ENCODE data around the gene PATZ1. TPM values are rescaled to one million over a fixed set of nuclear protein-coding genes. Genes with fewer than 3 reads are reported as not detected.

PATZ1 gene
- total and polyA plus RNA-seq, 2 of the 4 experiments (the other 2 are of a cell fraction): 6.5 to 10.5 TPM

DNA sequence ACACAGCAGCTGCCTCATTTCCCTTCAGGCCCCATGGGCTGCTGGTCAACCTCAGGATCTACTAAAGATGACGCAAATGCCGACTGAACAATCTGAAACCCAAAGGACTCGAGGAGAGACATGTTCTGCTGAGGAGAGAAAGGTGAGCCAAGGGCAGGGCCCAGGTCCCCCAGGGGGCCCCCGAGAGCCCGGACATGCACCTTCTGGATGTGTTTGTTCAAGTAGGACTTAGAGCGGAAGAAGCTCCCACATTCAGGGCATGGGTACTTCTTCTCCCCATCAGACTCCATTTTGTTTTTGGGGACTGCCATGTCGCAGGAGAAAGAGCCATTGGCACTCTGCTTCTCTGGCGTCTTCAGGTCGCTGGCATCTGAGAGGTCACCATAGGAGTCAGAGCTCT is 19.3 kb downstream of the PATZ1 start:
- Histone ChIP-seq H2BK20ac (ENCODE audit: low read depth, low read length) (no peak overlapping the region), H3K36me3 (ENCODE audit: control insufficient read depth, insufficient read depth, low read length) (peaks cover 42% of the 10 kb centered on the region), H3K56ac (ENCODE audit: extremely low read depth, insufficient read depth, low read length) (no peak overlapping the region), H2AK9ac (replicated peaks; ENCODE audit: low read depth, low read length, poor library complexity) (no peak overlapping the region), H2BK120ac (ENCODE audit: low read depth, low read length) (no peak overlapping the region), H3K23ac (ENCODE audit: low read depth, low read length) (no peak overlapping the region), H3K9me1 (ENCODE audit: insufficient read depth, low read length) (peaks cover 15% of the 10 kb centered on the region), H3K27me3 (ENCODE audit: control insufficient read depth, insufficient read depth, low read length) (no peaks in the 10 kb centered on the region), H3K79me1 (ENCODE audit: low read depth in 1 of 2, low read length in 2 of 2) (peaks cover 6 to 24% of the 10 kb centered on the region in 2 experiments; a peak in 3 of 4 replicates), H4K91ac (ENCODE audit: insufficient read depth, low read depth, low read length) (no peak overlapping the region), H4K5ac (ENCODE audit: low read depth, low read length) (no peak overlapping the region), H3K4ac (ENCODE audit: low read depth, low read length) (no peak overlapping the region), H3K27ac (ENCODE audit: insufficient read depth, low read length) (no peak overlapping the region), H3K18ac (ENCODE audit: low read depth, low read length) (no peak overlapping the region), H2BK5ac (ENCODE audit: low read depth, low read length, poor library complexity, severe bottlenecking) (no peak overlapping the region), H2AFZ (replicated peaks; ENCODE audit: low read length, poor library complexity) (no peak overlapping the region), H3K14ac (replicated peaks; ENCODE audit: low read depth, low read length) (no peak overlapping the region), H3K4me1 (ENCODE audit: control insufficient read depth, insufficient read depth, low read length) (peaks cover 7% of the 10 kb centered on the region; the same call in 1 of the 2 replicates), H3K9me3 (ENCODE audit: control insufficient read depth, insufficient read depth, low read length) (no peaks in the 10 kb centered on the region), H3K4me3 (ENCODE audit: insufficient read depth, low read depth, low read length) (no peak overlapping the region), H2AK5ac (ENCODE audit: low read depth, low read length) (no peak overlapping the region), H2BK15ac (ENCODE audit: low read depth, low read length) (no peak overlapping the region), H3K9ac (ENCODE audit: low read depth, low read length) (no peak overlapping the region), H4K20me1 (ENCODE audit: insufficient read depth, low read length) (peaks cover 7% of the 10 kb centered on the region; the same call in 1 of the 2 replicates), H4K8ac (ENCODE audit: low read depth in 2 of 2, low read length in 2 of 2) (no peak overlapping the region), H3K4me2 (ENCODE audit: low read depth, low read length) (no peak overlapping the region)
- DNase-seq (no peak), ATAC-seq (ENCODE audit: low read depth) (no peak)
- ChIA-PET CTCF (interaction anchor here (0.6 to 1.2 kb wide), 2 partner anchors 14 to 15 kb away, joined by 4 to 5 read pairs; no protein-coding TSS in a partner anchor), POLR2A (ENCODE audit: unreplicated experiment) (no interaction called here)
- intact Hi-C loops (cut with micrococcal nuclease) (no loop called here), dilution Hi-C loops (cut with HindIII; ENCODE audit: low sequenced_read_pairs, unreplicated experiment) (no loop called here), in situ Hi-C loops (cut with MboI; ENCODE audit: low sequenced_read_pairs) (no loop called here)
- 100% methylated on average over 2 of the region's 9 CpGs; no CpG with 5 or more reads in 1 of the 2 experiments for WGBS, 2 experiments (ENCODE audit: extremely low coverage in 2 of 2, insufficient read length in 1 of 2)
- no peak for TF ChIP-seq BHLHE40 (IDR thresholded peaks at IDR 0.05; ENCODE audit: low read depth, low read length)
- TF ChIP-seq MAZ (IDR thresholded peaks at IDR 0.05; ENCODE audit: borderline replicate concordance, low read depth, low read length): no peak
- TF ChIP-seq RCOR1 (IDR thresholded peaks at IDR 0.05; ENCODE audit: insufficient replicate concordance, low read length): no peak
- TF ChIP-seq, protein P1, sequence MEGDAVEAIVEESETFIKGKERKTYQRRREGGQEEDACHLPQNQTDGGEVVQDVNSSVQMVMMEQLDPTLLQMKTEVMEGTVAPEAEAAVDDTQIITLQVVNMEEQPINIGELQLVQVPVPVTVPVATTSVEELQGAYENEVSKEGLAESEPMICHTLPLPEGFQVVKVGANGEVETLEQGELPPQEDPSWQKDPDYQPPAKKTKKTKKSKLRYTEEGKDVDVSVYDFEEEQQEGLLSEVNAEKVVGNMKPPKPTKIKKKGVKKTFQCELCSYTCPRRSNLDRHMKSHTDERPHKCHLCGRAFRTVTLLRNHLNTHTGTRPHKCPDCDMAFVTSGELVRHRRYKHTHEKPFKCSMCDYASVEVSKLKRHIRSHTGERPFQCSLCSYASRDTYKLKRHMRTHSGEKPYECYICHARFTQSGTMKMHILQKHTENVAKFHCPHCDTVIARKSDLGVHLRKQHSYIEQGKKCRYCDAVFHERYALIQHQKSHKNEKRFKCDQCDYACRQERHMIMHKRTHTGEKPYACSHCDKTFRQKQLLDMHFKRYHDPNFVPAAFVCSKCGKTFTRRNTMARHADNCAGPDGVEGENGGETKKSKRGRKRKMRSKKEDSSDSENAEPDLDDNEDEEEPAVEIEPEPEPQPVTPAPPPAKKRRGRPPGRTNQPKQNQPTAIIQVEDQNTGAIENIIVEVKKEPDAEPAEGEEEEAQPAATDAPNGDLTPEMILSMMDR (conservative IDR thresholded peaks at IDR 0.05; ENCODE audit: low read depth, low read length): no peak
- no peak for TF ChIP-seq RFX5 (IDR thresholded peaks at IDR 0.05; ENCODE audit: low read depth, low read length)
- no peak for TF ChIP-seq RAD21 (IDR thresholded peaks at IDR 0.05; ENCODE audit: low read length)
- TF ChIP-seq FOS (IDR thresholded peaks at IDR 0.05; ENCODE audit: low read depth, low read length): no peak
- no peak for TF ChIP-seq MXI1 (IDR thresholded peaks at IDR 0.05; ENCODE audit: borderline replicate concordance, low read depth, low read length)
- TF ChIP-seq NFE2L2 (IDR thresholded peaks at IDR 0.05; ENCODE audit: low read depth, low read length): no peak
- TF ChIP-seq SMC3 (IDR thresholded peaks at IDR 0.05; ENCODE audit: low read depth, low read length): no peak
- no peak for TF ChIP-seq MAFK (IDR thresholded peaks at IDR 0.05; ENCODE audit: low read depth, low read length)
- no peak for TF ChIP-seq POLR2A (IDR thresholded peaks at IDR 0.05; ENCODE audit: low read depth, low read length)
- TF ChIP-seq, protein P2, sequence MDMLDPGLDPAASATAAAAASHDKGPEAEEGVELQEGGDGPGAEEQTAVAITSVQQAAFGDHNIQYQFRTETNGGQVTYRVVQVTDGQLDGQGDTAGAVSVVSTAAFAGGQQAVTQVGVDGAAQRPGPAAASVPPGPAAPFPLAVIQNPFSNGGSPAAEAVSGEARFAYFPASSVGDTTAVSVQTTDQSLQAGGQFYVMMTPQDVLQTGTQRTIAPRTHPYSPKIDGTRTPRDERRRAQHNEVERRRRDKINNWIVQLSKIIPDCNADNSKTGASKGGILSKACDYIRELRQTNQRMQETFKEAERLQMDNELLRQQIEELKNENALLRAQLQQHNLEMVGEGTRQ (IDR thresholded peaks at IDR 0.05; ENCODE audit: low read depth, low read length): no peak
- TF ChIP-seq, protein P3, sequence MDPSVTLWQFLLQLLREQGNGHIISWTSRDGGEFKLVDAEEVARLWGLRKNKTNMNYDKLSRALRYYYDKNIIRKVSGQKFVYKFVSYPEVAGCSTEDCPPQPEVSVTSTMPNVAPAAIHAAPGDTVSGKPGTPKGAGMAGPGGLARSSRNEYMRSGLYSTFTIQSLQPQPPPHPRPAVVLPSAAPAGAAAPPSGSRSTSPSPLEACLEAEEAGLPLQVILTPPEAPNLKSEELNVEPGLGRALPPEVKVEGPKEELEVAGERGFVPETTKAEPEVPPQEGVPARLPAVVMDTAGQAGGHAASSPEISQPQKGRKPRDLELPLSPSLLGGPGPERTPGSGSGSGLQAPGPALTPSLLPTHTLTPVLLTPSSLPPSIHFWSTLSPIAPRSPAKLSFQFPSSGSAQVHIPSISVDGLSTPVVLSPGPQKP (IDR thresholded peaks at IDR 0.05; ENCODE audit: borderline replicate concordance, low read depth, low read length): no peak
- no peak for TF ChIP-seq CHD1 (IDR thresholded peaks at IDR 0.05; ENCODE audit: low read depth, low read length)
- no peak for TF ChIP-seq CEBPB (IDR thresholded peaks at IDR 0.05; ENCODE audit: low read depth, low read length)
- BruUV-seq (replicated peaks): no TSS peak

Data from IMR-90 (cell line).